ENCODE data around the gene CDH4.

Gene CDH4

GRCh38 chr20:61505508-61505907 is 253.4 kb downstream of the CDH4 start:
- no peak overlapping the region for H3K9ac ChIP-seq (ENCODE audit: low read length)
- H3K79me2 ChIP-seq (ENCODE audit: insufficient read depth, low read length): no peaks in the 10 kb centered on the region
- no peaks in the 10 kb centered on the region for H4K20me1 ChIP-seq (ENCODE audit: low read depth, low read length)
- H3K9me2 ChIP-seq (replicated peaks; ENCODE audit: insufficient read depth, low read length): no peaks in the 10 kb centered on the region
- no peak overlapping the region for H3K4me3 ChIP-seq (ENCODE audit: insufficient read depth, low read length, poor library complexity, severe bottlenecking)
- H3K9me3 ChIP-seq (ENCODE audit: insufficient read depth, low read length): no peaks in the 10 kb centered on the region
- H3K36me3 ChIP-seq (ENCODE audit: low read length): no peaks in the 10 kb centered on the region
- no peak overlapping the region for H2AFZ ChIP-seq (ENCODE audit: low read depth, low read length, severe bottlenecking)
- no peaks in the 10 kb centered on the region for H3F3A ChIP-seq (ENCODE audit: insufficient read depth)
- no peak overlapping the region for H3K27ac ChIP-seq (ENCODE audit: low read depth, low read length)
- TF ChIP-seq EZH2phosphoT487 (conservative IDR thresholded peaks at IDR 0.05; ENCODE audit: low read length) (no peak), CTCF (IDR thresholded peaks at IDR 0.05; ENCODE audit: insufficient read depth, low read length, poor library complexity, severe bottlenecking) (no peak)
- no peaks in the 10 kb centered on the region for H3K27me3 ChIP-seq (ENCODE audit: low read length)
- no peak overlapping the region for H3K4me2 ChIP-seq (ENCODE audit: low read depth, low read length, poor library complexity, severe bottlenecking)

- Histone ChIP-seq H3K27ac (ENCODE audit: low read depth, low read length) (no peak overlapping the region), H3K9ac (ENCODE audit: low read length) (no peak overlapping the region), H3F3A (ENCODE audit: insufficient read depth) (no peaks in the 10 kb centered on the region), H3K9me3 (ENCODE audit: insufficient read depth, low read length) (no peaks in the 10 kb centered on the region), H3K79me2 (ENCODE audit: insufficient read depth, low read length) (no peaks in the 10 kb centered on the region), H3K9me2 (replicated peaks; ENCODE audit: insufficient read depth, low read length) (no peaks in the 10 kb centered on the region), H2AFZ (ENCODE audit: low read depth, low read length, severe bottlenecking) (no peak overlapping the region), H3K4me2 (ENCODE audit: low read depth, low read length, poor library complexity, severe bottlenecking) (no peak overlapping the region), H4K20me1 (ENCODE audit: low read depth, low read length) (no peaks in the 10 kb centered on the region), H3K36me3 (ENCODE audit: low read length) (no peaks in the 10 kb centered on the region), H3K27me3 (ENCODE audit: low read length) (no peaks in the 10 kb centered on the region), H3K4me3 (ENCODE audit: insufficient read depth, low read length, poor library complexity, severe bottlenecking) (no peak overlapping the region)
- TF ChIP-seq CTCF (IDR thresholded peaks at IDR 0.05; ENCODE audit: insufficient read depth, low read length, poor library complexity, severe bottlenecking) (no peak), EZH2phosphoT487 (conservative IDR thresholded peaks at IDR 0.05; ENCODE audit: low read length) (no peak)
Observed at GRCh38 chr20:61507778-61508177, 255.7 kb downstream of the CDH4 start.

GRCh38 chr20:61508301-61509096 is 256.4 kb downstream of the CDH4 start:
- H3K79me2 ChIP-seq (ENCODE audit: insufficient read depth, low read length): no peaks in the 10 kb centered on the region
- H3K27ac ChIP-seq (ENCODE audit: low read depth, low read length): no peak overlapping the region
- H2AFZ ChIP-seq (ENCODE audit: low read depth, low read length, severe bottlenecking): no peak overlapping the region
- no peaks in the 10 kb centered on the region for H4K20me1 ChIP-seq (ENCODE audit: low read depth, low read length)
- H3K27me3 ChIP-seq (ENCODE audit: low read length): no peaks in the 10 kb centered on the region
- no peaks in the 10 kb centered on the region for H3K9me3 ChIP-seq (ENCODE audit: insufficient read depth, low read length)
- H3F3A ChIP-seq (ENCODE audit: insufficient read depth): no peaks in the 10 kb centered on the region
- no peaks in the 10 kb centered on the region for H3K9me2 ChIP-seq (replicated peaks; ENCODE audit: insufficient read depth, low read length)
- H3K9ac ChIP-seq (ENCODE audit: low read length): no peak overlapping the region
- TF ChIP-seq CTCF (IDR thresholded peaks at IDR 0.05; ENCODE audit: insufficient read depth, low read length, poor library complexity, severe bottlenecking) (no peak), EZH2phosphoT487 (conservative IDR thresholded peaks at IDR 0.05; ENCODE audit: low read length) (no peak)
- no peaks in the 10 kb centered on the region for H3K36me3 ChIP-seq (ENCODE audit: low read length)
- H3K4me2 ChIP-seq (ENCODE audit: low read depth, low read length, poor library complexity, severe bottlenecking): no peak overlapping the region
- H3K4me3 ChIP-seq (ENCODE audit: insufficient read depth, low read length, poor library complexity, severe bottlenecking): no peak overlapping the region
